Measurements from ENCODE around the gene CCDC178. TPM values are rescaled to one million over a fixed set of nuclear protein-coding genes. Genes with fewer than 3 reads are reported as not detected.

Gene CCDC178
- polyA plus RNA-seq, 2 of the 4 experiments (the other 2 are of a cell fraction) = 0.06 TPM; not detected in 1

GRCh38 chr18:33040213-33040612 is 400.3 kb downstream of the CCDC178 start (continued):
- TF ChIP-seq REST (IDR thresholded peaks at IDR 0.05) (no peak), RAD21 (conservative IDR thresholded peaks at IDR 0.05 in 1 of 2, IDR thresholded peaks at IDR 0.05 in 1 of 2) (no peak)
- TF ChIP-seq, protein P1, sequence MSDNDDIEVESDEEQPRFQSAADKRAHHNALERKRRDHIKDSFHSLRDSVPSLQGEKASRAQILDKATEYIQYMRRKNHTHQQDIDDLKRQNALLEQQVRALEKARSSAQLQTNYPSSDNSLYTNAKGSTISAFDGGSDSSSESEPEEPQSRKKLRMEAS (IDR thresholded peaks at IDR 0.05) = no peak

DNA sequence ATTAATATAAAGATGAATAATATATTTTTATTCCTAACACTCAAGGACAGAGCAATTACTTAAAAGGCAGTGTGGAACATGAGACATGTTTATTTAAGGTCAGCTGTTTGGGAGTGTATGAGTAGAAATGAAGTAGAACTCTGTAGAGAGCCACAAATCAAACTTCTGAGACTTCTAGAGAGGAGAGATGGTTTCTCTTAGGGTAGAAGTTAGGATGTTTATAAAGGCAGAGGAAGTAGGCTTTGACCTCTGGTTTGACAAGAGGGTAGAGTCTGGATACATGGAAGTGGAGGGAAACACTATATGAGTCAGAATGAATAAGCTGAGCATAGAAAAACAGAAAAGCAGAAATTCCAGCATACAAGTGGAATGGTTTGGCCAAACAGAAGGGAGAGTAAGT is 405.6 kb downstream of the CCDC178 start:
- ChIA-PET POLR2A (no interaction called here), CTCF (no interaction called here)
- FAIRE-seq (no peak), DNase-seq (ENCODE audit: low read depth in 1 of 2, low spot score in 1 of 2) (no peak), ATAC-seq (no peak)
- no peaks in the 10 kb centered on the region for H3K4me1 ChIP-seq
- no peak overlapping the region for H3K4me2 ChIP-seq
- no peak overlapping the region for H3K4me3 ChIP-seq
- no peaks in the 10 kb centered on the region for H3K9me3 ChIP-seq
- H3K27ac ChIP-seq = no peak overlapping the region
- no peak for TF ChIP-seq FOXS1 (CRISPR knock-in tag; IDR thresholded peaks at IDR 0.05)
- no peak for TF ChIP-seq BCL3 (IDR thresholded peaks at IDR 0.05)
- no peak for TF ChIP-seq REST (IDR thresholded peaks at IDR 0.05)
- no peak for TF ChIP-seq GATA3 (IDR thresholded peaks at IDR 0.05; ENCODE audit: borderline replicate concordance)
- TF ChIP-seq SMC3 (IDR thresholded peaks at IDR 0.05) = no peak
- TF ChIP-seq CHD4 (IDR thresholded peaks at IDR 0.05; ENCODE audit: borderline replicate concordance) = no peak
- TF ChIP-seq JUNB (IDR thresholded peaks at IDR 0.05) = no peak
- no peak for TF ChIP-seq RARB (CRISPR knock-in tag; IDR thresholded peaks at IDR 0.05)
- TF ChIP-seq, protein P2, sequence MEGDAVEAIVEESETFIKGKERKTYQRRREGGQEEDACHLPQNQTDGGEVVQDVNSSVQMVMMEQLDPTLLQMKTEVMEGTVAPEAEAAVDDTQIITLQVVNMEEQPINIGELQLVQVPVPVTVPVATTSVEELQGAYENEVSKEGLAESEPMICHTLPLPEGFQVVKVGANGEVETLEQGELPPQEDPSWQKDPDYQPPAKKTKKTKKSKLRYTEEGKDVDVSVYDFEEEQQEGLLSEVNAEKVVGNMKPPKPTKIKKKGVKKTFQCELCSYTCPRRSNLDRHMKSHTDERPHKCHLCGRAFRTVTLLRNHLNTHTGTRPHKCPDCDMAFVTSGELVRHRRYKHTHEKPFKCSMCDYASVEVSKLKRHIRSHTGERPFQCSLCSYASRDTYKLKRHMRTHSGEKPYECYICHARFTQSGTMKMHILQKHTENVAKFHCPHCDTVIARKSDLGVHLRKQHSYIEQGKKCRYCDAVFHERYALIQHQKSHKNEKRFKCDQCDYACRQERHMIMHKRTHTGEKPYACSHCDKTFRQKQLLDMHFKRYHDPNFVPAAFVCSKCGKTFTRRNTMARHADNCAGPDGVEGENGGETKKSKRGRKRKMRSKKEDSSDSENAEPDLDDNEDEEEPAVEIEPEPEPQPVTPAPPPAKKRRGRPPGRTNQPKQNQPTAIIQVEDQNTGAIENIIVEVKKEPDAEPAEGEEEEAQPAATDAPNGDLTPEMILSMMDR (IDR thresholded peaks at IDR 0.05) = no peak
- TF ChIP-seq E2F6 (IDR thresholded peaks at IDR 0.05; ENCODE audit: borderline replicate concordance, low read depth) = no peak
- TF ChIP-seq EHF (CRISPR knock-in tag; IDR thresholded peaks at IDR 0.05) = no peak
- no peak for TF ChIP-seq HMGXB4 (CRISPR knock-in tag; IDR thresholded peaks at IDR 0.05; ENCODE audit: borderline replicate concordance)
- TF ChIP-seq ESRRA (IDR thresholded peaks at IDR 0.05; ENCODE audit: borderline replicate concordance, low read length) = no peak
- TF ChIP-seq MYC (IDR thresholded peaks at IDR 0.05; ENCODE audit: borderline replicate concordance, low read length) = no peak
- no peak for TF ChIP-seq TP53 (CRISPR knock-in tag; IDR thresholded peaks at IDR 0.05)
- TF ChIP-seq CBX8 (IDR thresholded peaks at IDR 0.05) = no peak
- TF ChIP-seq RFX5 (IDR thresholded peaks at IDR 0.05) = no peak
